ENCODE measurements around the gene CCT4.
"Not testable (repeated sequence)": the region's sequence is repeated elsewhere in the genome, so short reads cannot be mapped to it uniquely, and the experiment has no call there.

Gene CCT4

DNA sequence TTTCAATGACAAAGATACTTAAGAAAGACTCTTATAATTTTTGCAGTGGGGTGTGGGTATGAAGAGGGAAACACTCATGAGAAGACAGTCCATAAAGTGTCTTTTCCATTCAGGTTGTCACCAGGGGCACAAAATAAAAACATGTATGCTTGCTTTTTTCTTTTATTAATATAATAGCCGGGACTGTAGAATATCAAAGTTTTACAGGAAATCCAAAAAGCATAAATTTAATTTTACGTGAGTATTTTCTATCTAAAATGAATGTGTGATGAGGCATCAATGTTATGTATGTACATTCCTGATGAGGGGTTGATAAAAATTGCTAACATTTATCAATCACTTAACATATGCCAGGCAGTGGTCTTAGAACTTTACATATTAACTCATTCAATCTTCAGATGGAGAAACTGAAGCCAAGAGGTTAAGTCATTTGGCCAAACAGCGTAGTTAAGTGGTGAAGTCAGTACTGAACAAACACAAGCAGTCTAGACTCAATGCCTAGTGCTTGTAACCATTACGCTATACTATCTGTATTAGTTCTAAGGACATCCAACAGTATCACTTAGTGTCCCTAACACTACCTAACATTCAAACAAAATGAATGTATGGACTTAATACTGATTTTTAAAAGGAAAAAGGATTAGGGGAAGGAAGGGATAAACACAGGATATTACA, 10.7 kb downstream of the CCT4 start:
- DNase-seq = no peak

DNA sequence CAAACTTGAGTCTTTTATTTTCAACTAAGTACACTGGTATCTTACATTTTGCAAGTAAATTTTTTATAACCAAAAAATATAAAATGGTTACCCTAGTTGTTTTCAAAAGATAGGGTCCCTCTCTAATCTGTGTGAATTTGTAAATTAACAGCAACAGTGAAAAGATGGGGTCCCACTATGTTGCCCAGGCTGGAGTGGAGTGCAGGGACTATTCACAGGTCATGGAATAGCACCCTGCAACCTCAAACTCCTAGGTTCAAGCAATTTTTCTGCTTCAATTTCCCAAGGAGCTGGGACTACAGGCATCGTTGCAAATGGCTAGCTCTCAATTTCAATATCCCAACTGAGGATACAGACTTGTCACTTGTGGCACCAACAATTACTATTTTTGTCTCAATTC, 12.1 kb downstream of the CCT4 start:
- no peak for DNase-seq

DNA sequence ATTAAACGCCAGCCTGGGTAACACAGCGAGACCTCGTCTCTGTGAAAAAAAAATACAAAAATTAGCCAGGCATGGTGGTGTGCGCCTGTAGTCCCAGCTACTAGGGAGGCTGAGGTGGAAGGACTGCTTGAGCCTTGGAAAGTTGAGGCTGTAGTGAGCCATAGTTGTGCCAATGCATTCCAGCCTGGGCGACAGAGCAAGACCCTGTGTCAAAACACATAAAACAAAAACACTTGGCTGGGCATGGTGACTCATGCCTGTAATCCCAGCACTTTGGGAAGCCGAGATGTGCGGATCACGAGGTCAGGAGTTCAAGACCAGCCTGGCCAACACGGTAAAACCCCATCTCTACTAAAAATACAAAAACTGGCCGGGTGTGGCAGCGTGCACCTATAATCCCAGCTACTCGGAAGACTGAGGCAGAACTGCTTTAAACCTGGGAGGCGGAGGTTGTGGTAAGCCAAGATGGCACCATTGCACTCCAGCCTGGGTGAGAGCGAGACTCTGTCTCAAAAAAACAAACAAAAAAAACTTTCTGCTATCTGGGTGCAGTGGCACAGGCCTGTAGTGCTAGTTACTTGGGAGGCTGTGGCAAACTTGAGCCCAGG, 21.9 kb downstream of the CCT4 start:
- not testable (repeated sequence) for DNase-seq

DNA sequence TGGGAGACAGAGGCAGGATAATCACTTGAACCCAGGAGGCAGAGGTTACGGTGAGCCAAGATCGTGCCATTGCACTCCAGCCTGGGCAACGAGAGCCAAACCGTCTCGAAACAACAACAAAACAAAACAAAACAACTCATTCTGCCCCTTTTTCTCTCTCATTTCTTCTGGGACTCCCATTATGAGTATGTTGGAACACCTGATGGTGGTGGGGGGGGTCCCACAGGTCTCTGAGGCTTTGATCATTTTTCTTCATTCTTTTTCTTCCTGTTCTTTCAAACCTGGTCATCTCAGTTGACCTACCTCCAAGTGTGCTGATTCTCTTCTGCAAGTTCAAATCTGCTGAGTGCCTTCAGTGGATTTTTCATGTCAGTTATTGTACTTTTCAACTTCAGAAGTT, 26.4 kb downstream of the CCT4 start:
- DNase-seq = no peak

DNA sequence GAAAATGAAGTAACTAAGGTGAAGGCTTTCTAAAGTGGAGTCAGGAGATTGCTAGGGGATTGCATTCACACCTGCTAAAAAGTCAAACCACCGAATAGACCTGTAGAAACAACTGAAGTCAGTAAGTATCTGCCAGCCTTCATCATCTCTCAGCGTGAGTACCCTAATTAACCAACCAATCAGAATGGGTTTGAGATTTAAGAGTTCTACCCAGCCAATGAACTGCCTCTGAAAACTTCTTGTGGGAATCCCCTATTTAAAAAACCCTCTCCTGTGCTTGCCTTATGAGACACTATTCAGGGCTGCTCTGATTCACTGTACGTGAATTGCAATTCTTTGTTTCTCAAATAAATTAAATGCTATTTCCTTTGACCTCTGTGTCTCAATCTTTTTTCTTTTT, 31.2 kb downstream of the CCT4 start:
- DNase-seq = peak; percentile 6

DNA sequence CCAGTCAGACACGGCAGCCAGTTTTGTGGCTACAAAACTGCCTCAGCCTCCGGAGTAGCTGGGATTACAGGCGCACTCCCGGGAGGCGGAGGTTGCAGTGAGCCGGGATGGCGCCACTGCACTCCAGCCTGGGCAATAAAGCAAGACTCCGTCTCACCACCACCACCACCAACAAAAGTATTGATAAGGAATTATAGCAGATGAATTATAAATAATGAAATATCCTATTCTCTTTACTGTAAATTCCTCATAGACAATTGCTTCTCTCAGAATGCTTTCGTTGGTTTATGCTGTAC, 33.2 kb downstream of the CCT4 start:
- DNase-seq = no peak

DNA sequence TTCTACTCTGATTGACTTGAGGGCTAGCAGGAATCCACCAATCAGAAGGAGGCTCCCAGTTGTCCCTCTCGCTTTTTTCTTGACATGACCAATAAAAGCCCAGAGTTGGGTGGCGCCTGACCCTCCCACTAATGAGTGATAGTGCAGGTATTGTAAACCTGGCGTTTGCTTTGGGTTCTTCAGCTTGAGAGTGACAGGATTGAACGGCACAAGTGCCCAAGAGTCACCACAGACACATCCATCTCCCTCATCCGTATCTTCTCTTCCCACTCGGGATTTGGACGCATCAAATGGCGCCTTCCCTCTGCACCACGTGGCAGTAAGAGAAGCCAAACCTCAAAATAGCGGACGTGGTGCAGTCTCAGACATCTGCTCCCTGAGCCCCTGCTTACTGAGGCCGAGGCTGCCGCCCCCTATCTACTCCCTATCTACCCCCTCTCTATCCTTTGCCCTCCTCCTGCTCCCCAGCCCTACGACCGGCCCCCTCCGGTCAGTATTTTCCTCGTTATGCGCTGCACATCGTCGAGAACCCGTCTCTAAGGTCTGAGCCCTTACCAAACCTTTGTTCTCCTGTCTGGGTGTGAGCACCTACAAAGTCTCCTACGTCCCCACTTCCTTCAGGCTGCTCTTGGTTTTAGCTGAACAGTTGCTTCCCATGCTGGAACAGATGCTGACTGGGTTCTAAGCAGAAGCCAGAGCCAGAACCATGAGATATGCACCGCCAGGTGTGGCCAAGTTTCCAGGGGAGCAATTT, 33.7 kb downstream of the CCT4 start:
- peak; percentile 96 for DNase-seq

DNA sequence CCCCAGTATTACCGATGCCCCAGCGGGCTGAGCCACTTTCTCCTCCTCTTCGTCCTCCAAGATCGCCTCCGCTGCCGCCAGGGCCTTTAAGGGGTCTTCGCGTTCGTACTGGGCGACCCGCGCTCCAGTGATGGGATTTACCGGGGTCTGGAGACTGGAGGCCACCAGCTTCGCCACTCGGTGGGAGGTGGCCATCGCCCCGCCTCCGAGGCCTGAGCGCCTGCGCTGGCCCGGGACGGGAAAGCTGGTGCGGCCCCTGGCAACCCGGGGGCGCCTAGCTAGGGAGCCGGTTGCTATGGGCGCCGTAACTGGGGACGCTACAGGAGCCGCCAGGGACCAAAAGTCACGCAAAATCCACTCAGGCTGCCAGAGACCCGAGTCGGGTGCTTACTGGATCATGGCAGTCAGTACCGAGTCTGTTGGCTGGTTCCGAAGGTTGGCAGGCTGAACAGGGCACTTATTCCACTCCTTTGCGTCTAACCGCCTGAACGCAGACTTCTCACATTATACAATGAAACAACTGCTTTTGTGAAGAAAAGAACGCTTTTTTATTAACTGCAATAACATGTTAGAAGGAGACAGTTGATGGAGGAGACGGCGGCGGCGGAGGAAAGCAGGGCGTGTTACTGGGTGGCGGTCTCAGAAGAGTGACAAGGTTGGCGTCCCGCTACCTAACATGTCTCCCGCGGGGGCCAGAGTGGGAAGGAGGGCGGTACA, 34.5 kb downstream of the CCT4 start, which contains the start of gene FAM161A:
Gene FAM161A, minus strand, starts transcription at position 214 of the 717 bp plus-strand sequence. Its CDS starts 19 bp downstream, at position 195.
- DNase-seq = peak; percentile 79

DNA sequence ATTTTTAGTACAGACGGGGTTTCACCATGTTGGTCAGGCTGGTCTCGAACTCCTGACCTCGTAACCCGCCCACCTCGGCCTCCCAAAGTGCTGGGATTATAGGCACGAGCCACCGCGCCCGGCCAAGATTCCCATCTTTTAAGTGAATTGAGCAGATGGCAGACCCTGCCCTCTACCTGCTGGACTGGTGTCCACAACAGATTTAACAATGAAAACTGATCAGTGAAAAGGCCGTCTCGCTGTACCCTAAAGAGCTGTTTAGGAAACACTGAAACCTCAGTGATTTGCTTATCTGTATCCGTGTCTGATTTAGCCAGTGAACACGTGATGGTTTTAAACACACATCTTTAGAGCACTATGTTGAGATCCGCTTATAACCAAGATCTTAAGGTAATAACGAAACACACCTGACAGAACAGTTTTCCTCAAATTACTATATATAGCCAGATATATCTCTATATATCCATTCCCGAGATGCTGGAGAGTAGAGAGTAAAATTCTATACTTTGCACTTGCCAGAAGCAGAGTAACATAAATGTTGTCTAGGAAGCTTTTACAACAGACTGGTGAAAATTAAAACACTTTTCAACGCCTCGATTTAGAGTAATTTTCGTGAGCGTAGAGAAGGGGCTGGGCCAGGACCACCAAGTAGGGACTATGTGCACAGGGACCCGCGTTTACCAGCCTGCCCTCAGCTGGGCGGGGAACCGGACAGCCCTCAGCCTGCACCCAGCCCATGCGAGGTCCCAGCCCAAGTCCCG, 35.2 kb downstream of the CCT4 start:
- peak; percentile 2 for DNase-seq

DNA sequence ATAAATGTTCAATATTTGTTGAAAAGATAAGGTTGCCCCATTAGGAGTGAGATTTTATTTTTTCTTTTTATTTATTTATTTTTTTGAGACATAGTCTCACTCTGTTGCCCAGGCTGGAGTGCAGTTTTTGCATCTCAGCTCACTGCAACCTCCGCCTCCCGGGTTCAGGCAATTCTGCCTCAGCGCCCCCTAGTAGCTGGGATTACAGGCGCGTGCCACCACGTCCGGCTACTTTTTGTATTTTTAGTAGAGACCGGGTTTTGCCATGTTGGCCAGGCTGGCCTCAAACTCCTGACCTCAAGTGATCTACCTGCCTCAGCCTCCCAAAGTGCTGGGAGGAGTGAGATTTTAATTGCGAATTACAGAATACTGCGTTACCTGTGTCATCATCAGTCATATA, 37.2 kb downstream of the CCT4 start:
- not testable (repeated sequence) for DNase-seq

DNA sequence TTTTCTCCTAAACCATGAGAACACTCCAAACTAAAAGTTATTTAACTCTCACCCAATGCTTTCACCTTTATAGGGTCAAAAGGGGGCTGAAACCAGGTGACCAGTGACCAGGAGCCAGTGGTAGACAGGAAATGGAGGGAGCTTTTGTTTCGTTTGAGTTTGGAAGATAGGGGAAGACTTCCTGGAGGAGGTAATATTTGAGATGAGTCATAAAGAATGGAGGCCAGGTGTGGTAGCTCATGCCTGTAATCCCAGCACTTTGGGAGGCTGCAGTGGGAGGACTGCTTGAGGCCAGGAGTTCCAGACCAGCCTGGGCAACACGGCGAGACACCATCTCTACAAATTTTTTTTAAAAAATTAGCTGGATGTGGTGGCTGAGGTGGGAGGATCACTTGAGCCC, 43.1 kb downstream of the CCT4 start:
- no peak for DNase-seq

DNA sequence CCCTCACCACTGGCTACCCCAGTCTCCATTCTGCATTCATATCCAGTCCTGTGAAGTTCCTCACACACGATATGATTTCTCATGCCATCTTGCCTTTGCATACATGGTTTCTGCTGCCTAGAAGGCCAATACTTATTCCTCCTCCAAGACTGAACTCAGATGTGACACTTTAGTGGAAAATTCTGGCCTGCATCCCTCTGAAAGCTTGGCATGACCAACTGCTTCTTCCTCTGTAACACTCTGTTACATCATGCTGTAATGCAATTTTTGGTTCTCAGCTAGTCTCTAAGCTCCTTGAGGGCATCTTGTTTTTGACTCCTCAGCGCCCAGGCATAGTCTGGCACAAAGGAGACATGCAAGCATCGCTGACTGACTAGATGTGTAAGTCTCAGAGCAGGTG, 47.2 kb downstream of the CCT4 start:
- DNase-seq = no peak

DNA sequence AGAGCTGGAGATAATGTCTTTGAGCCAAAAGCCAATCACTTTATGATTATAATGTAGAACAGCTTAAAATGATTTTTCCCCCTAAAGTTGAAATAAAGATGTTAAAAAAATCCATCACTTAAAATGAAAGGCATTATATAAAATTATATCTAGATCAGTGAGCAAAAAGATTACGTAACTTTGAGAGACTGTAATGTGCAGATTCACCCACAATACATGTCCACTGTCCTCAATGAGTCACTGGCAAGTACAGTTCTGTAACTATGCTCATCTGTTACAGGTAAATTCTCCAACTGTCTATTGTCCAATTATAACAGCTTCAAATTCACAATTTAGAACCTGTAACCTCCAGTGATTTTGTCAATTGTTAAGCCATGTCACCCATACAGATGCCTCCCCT, 53.6 kb downstream of the CCT4 start:
- no peak for DNase-seq

DNA sequence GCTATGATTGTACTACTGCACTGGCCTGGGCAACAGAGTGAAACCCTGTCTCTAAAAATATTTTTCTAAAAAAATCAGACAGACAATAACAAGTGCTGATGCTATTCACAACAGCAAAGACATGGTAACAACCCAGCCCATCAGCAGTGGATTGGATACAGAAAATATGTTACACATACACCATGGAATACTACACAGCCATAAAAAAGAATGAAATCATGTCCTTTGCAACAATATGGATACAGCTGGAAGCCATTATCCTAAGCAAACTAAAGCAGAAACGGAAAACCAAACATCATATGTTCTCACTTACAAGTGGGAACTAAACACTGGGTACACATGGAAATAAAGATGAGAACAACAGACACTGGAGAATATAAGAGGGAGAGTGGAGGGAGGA, 54.5 kb downstream of the CCT4 start:
- DNase-seq = no peak

DNA sequence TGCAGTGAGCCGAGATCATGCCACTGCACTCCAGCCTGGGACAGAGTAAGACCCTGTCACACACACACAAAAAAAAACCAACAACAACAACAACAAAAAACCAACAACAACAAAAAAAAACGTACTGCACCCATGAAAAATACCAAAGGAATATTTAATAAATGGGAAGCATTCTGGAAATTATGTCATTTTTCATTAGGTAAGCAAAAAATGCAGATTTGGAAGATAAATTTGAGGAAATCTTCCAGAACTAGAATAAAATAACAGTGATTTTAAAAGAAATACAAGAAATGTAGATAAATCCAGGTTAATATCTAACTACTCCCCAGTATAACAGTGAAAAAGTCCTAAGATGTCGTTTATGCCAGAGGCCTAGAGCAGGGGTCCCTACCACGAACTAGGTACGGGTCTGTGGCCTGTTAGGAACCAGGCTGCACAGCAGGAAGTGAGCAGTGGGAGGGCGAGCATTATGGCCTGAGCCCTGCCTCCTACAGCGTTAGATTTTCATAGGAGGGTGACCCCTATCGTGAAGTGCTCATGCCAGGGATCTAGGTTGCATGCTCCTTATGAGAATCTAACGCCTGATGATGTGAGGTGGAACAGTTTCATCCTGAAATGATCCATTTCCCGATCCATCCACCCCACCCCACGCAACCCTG, 56.1 kb downstream of the CCT4 start:
- no peak for DNase-seq

DNA sequence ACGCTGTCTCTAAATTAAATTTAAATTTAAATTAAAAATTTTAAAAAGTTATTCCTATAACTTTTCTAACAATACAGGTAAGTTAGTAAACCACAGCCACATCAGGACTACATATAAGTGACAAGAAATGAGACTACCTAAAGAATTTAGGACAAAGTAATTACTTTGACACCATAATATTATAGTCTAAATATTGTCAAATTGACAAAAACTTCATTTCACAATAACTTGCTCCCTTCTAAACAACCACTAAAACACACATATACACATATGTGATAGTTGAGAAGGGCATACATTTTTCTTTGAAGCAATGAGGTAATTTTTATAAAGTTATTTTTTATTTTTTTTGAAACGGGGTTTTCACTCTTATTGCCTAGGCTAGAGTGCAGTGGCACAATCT, 66.2 kb downstream of the CCT4 start:
- DNase-seq = no peak
